GM12878 (cell line): ENCODE results near the gene MEIOC. TPM values are rescaled to one million over a fixed set of nuclear protein-coding genes. Genes with fewer than 3 reads are reported as not detected.

Source experiments
- ATAC-seq: fragments of 200-7000 bp; cut with Tn5 transposase; 3 replicates; pipeline ENCODE4 v1.9.1; 2020; ENCODE audit warnings: mild to moderate bottlenecking, moderate library complexity
- BruUV-seq: library from RNA; stranded (reverse); fragments of 400-500 nt; replicated peaks from 2 replicates; lab custom pipeline; 2021; lab: Mats Ljungman, UMichigan
- CTCF ChIA-PET: fragments of 300-600 bp; sonication (Branson Sonifier 250); formaldehyde crosslinking; extraction: SDS; loops from one replicate; lab custom pipeline; 2021; ENCODE audit warnings: inconsistent platforms; lab: Yijun Ruan, JAX
- POLR2A ChIA-PET: fragments of 350-600 bp; formaldehyde crosslinking; extraction: SDS; loops from one replicate; lab custom pipeline; 2021; ENCODE audit warnings: inconsistent platforms; lab: Charles Lee
- RAD21 ChIA-PET: fragments of 300-600 bp; sonication (Branson Sonifier 250); formaldehyde crosslinking; loops from one replicate; lab custom pipeline; 2023; ENCODE audit warnings: antibody characterized with exemption; ENCODE audit not compliant: unreplicated experiment; lab: Charles Lee
- SMC1A ChIA-PET: fragments of 300-600 bp; sonication (Branson Sonifier 250); formaldehyde crosslinking; loops from one replicate; lab custom pipeline; 2023; ENCODE audit not compliant: unreplicated experiment, uncharacterized antibody; lab: Charles Lee
- DNase-seq: peaks from one replicate; pipeline ENCODE4 v3.0.0-alpha.2; 2011; ENCODE audit warnings: low read depth, low spot score
- FAIRE-seq: peaks from 3 replicates; lab custom pipeline; 2011; peaks lifted over from hg19 to GRCh38; lab: Jason Lieb, UNC
- H2AFZ ChIP-seq: 2 replicates; pipeline ENCODE4 v1.6.0; 2011; ENCODE audit warnings: low read depth, low read length, control low read depth; ENCODE audit not compliant: control insufficient read depth
- H3K27ac ChIP-seq: 2 replicates; pipeline ENCODE4 v1.5.1; 2011; ENCODE audit warnings: control low read depth; ENCODE audit not compliant: control insufficient read depth, insufficient read depth
- H3K27me3 ChIP-seq, 2 experiments: replicated peaks in 1 of 2; 2 replicates each; pipeline versions ENCODE4 v1.6.0 to v1.6.1; 2011; ENCODE audit warnings: low read length in 1 of 2; ENCODE audit not compliant: control insufficient read depth in 2 of 2, insufficient read depth in 2 of 2
- H3K36me3 ChIP-seq, 2 experiments: 2 replicates each; pipeline ENCODE4 v1.5.1; 2011; ENCODE audit warnings: low read length in 1 of 2; ENCODE audit not compliant: control insufficient read depth in 2 of 2, insufficient read depth in 2 of 2
- H3K4me1 ChIP-seq: 2 replicates; pipeline ENCODE4 v1.6.1; 2011; ENCODE audit warnings: mild to moderate bottlenecking, low read length, moderate library complexity, mixed read lengths; ENCODE audit not compliant: control insufficient read depth, insufficient read depth
- H3K4me2 ChIP-seq: 2 replicates; pipeline ENCODE4 v1.6.0; 2011; ENCODE audit warnings: control low read depth; ENCODE audit not compliant: control insufficient read depth, insufficient read depth
- H3K4me3 ChIP-seq: fragments of 200-600 bp; sonication (generic); 2 replicates; pipeline ENCODE4 v1.5.1; 2016
- H3K79me2 ChIP-seq: 2 replicates; pipeline ENCODE4 v1.6.0; 2011; ENCODE audit warnings: low read length; ENCODE audit not compliant: control insufficient read depth, insufficient read depth
- H3K9ac ChIP-seq: 2 replicates; pipeline ENCODE4 v1.8.0; 2011; ENCODE audit warnings: low read length, control low read depth, mixed read lengths; ENCODE audit not compliant: control insufficient read depth, insufficient read depth
- H3K9me3 ChIP-seq: replicated peaks from 3 replicates; pipeline ENCODE4 v1.5.1; 2011; ENCODE audit warnings: mild to moderate bottlenecking, low read length; ENCODE audit not compliant: control insufficient read depth, insufficient read depth
- H4K20me1 ChIP-seq: 2 replicates; pipeline ENCODE4 v1.6.0; 2011; ENCODE audit not compliant: control insufficient read depth, insufficient read depth
- CBX3 ChIP-seq: fragments of 200-600 bp; sonication (generic); IDR thresholded peaks from 2 replicates; pipeline ENCODE4 v1.6.1; 2016; ENCODE audit warnings: low read depth, borderline replicate concordance
- CEBPB ChIP-seq, 2 experiments: fragments of 150-350 bp in 1 of 2; IDR thresholded peaks; 2 replicates each; pipeline ENCODE4 v1.6.1; 2012 to 2014; ENCODE audit warnings: low read depth in 2 of 2, low read length in 2 of 2, borderline replicate concordance in 1 of 2, inconsistent platforms in 1 of 2
- CTCF ChIP-seq, 3 experiments: IDR thresholded peaks in 2 of 3; conservative IDR thresholded peaks in 1 of 3; 2 replicates each; pipeline ENCODE4 v1.5.1; 2011; ENCODE audit warnings: low read depth in 3 of 3, low read length in 3 of 3, mild to moderate bottlenecking in 3 of 3, control low read depth in 2 of 3, moderate library complexity in 2 of 3, inconsistent platforms in 1 of 3, mixed read lengths in 1 of 3; ENCODE audit not compliant: control insufficient read depth in 2 of 3, insufficient read depth in 1 of 3; ENCODE audit errors: extremely low read depth in 1 of 3
- EP300 ChIP-seq, 2 experiments: fragments of 150-350 bp in 1 of 2; IDR thresholded peaks; 2 replicates each; pipeline ENCODE4 v1.6.1; 2011 to 2012; ENCODE audit warnings: low read depth in 2 of 2, low read length in 2 of 2, borderline replicate concordance in 1 of 2, improper control_type of control experiment in 1 of 2, inconsistent platforms in 1 of 2; ENCODE audit not compliant: control insufficient read depth in 1 of 2
- IKZF2 ChIP-seq, 2 experiments: fragments of 450-650 bp; IDR thresholded peaks; 2 replicates each; pipeline ENCODE4 v1.6.1; 2017; ENCODE audit warnings: mild to moderate bottlenecking in 2 of 2, moderate library complexity in 2 of 2
- LARP7 ChIP-seq: fragments of 450-650 bp; IDR thresholded peaks from 2 replicates; pipeline ENCODE4 v1.6.1; 2017; ENCODE audit warnings: mild to moderate bottlenecking
- MTA2 ChIP-seq: fragments of 450-650 bp; IDR thresholded peaks from 2 replicates; pipeline ENCODE4 v1.6.1; 2016; ENCODE audit warnings: low read depth, mild to moderate bottlenecking, moderate library complexity
- MTA3 ChIP-seq: IDR thresholded peaks from 2 replicates; pipeline ENCODE4 v1.6.1; 2012; ENCODE audit warnings: low read length, inconsistent platforms, borderline replicate concordance
- PAX5 ChIP-seq: IDR thresholded peaks from 2 replicates; pipeline ENCODE4 v1.6.1; 2011; ENCODE audit warnings: low read depth, low read length, borderline replicate concordance
- STAT1 ChIP-seq: fragments of 450-650 bp; conservative IDR thresholded peaks from 2 replicates; pipeline ENCODE4 v1.6.1; 2014; ENCODE audit warnings: antibody characterized with exemption, mild to moderate bottlenecking
- TAF1 ChIP-seq: IDR thresholded peaks from 2 replicates; pipeline ENCODE4 v1.6.1; 2011; ENCODE audit warnings: mild to moderate bottlenecking, low read depth, low read length, borderline replicate concordance
- TCF7 ChIP-seq: IDR thresholded peaks from 2 replicates; pipeline ENCODE4 v1.6.1; 2014; ENCODE audit warnings: antibody characterized with exemption, borderline replicate concordance
- ZBED1 ChIP-seq: IDR thresholded peaks from 2 replicates; pipeline ENCODE4 v1.6.1; 2016; ENCODE audit warnings: borderline replicate concordance
- WGBS: methylation state at CpG from one replicate; pipeline ENCODE4 v1.1.6; 2016; ENCODE audit warnings: low lambda C conversion rate; ENCODE audit not compliant: insufficient replicate concordance, insufficient coverage; ENCODE audit errors: missing lambda C conversion rate; 5-methylcytosine and 5-hydroxymethylcytosine counted together
- in situ Hi-C: fragments of 300-500 bp; cut with MboI; formaldehyde crosslinking; loops from 9 replicates; pipeline ENCODE4 v1.14.3; 2018; ENCODE audit warnings: mixed read lengths
- intact Hi-C: fragments of 100-400 bp; cut with micrococcal nuclease; formaldehyde crosslinking; loops from one replicate; pipeline ENCODE4 v1.14.2; 2022; ENCODE audit not compliant: unreplicated experiment
- polyA plus RNA-seq, 11 experiments: library from polyadenylated mRNA; depleted of rRNA in 4 of 11; unstranded in 6 of 11; stranded (reverse) in 5 of 11; fragments of >200 nt; fragmentation: Nextera tagmentation in 4 of 11; fragmentation: Illumina TruSeq in 1 of 11; extraction: Ambion mirVana in 4 of 11; extraction: Trizol in 1 of 11; gene quantifications; 1 replicate in 1 of 11; 2 replicates in 10 of 11; pipeline versions ENCODE4 v1.2.1 to v1.2.3, GENCODE V29; 2011 to 2016; ENCODE audit warnings: inconsistent platforms in 2 of 11, missing spikeins in 2 of 11, low read depth in 1 of 11
- total RNA-seq, 4 experiments: library from RNA; depleted of rRNA in 3 of 4; stranded (reverse); fragments of >200 nt in 3 of 4; fragmentation: Illumina TruSeq in 1 of 4; extraction: Trizol in 1 of 4; gene quantifications; 2 replicates each; pipeline versions ENCODE4 v1.2.1 to v1.2.3, GENCODE V29; 2013 to 2021

MEIOC gene
- total and polyA plus RNA-seq, 10 of the 15 experiments (the other 5 are each of a cell fraction or from before 2014, with no cell fraction given): 0.01 to 0.48 (median 0.12) TPM; not detected in 4

- TF ChIP-seq EP300 (IDR thresholded peaks at IDR 0.05; ENCODE audit: borderline replicate concordance in 1 of 2, control insufficient read depth in 1 of 2, low read depth in 2 of 2, low read length in 2 of 2): no peak
- TF ChIP-seq IKZF2 (IDR thresholded peaks at IDR 0.05): no peak
- TF ChIP-seq LARP7: no peak
- TF ChIP-seq TCF7: no peak
- no peak for TF ChIP-seq ZBED1
- TF ChIP-seq STAT1: no peak
- TF ChIP-seq CEBPB (IDR thresholded peaks at IDR 0.05; ENCODE audit: borderline replicate concordance in 1 of 2, low read depth in 2 of 2, low read length in 2 of 2): no peak
Measured at GRCh38 chr17:44629314-44629713, 27.0 kb upstream of the MEIOC start (continued).

GRCh38 chr17:44630703-44631102, 25.6 kb upstream of the MEIOC start:
- H3K79me2 ChIP-seq: no peaks in the 10 kb centered on the region
- ChIA-PET POLR2A (interaction anchor here (1.6 kb wide), 1 partner anchor 11 kb away, joined by 4 read pairs; no protein-coding TSS in a partner anchor), RAD21 (no interaction called here), CTCF (interaction anchor here (0.6 to 0.8 kb wide), 3 partner anchors 101 to 589 kb away, joined by 3 to 4 read pairs (median 4); no protein-coding TSS in a partner anchor), SMC1A (interaction anchor here (1.6 kb wide), 1 partner anchor 97 kb away, joined by 9 read pairs; no protein-coding TSS in a partner anchor)
- no peak overlapping the region for H3K4me2 ChIP-seq
- no peak overlapping the region for H3K27ac ChIP-seq
- H3K36me3 ChIP-seq: no peaks in the 10 kb centered on the region
- H4K20me1 ChIP-seq: no peaks in the 10 kb centered on the region
- TF ChIP-seq MTA2: no peak
- no peak for TF ChIP-seq PAX5
- TF ChIP-seq CTCF (IDR thresholded peaks at IDR 0.05 in 2 of 3, conservative IDR thresholded peaks at IDR 0.05 in 1 of 3; ENCODE audit: control insufficient read depth in 2 of 3, extremely low read depth in 1 of 3, insufficient read depth in 1 of 3, low read depth in 3 of 3, low read length in 3 of 3): no peak
- no peak for TF ChIP-seq MTA3
- TF ChIP-seq LARP7: no peak
- TF ChIP-seq CBX3: no peak
- no peak for TF ChIP-seq TAF1
- in situ Hi-C loops (no loop called here), intact Hi-C loops (no loop called here)
- DNase-seq (no peak), FAIRE-seq (no peak), ATAC-seq (no peak)
- H3K4me1 ChIP-seq: peaks cover 9% of the 10 kb centered on the region
- no TSS peak for BruUV-seq
- no peaks in the 10 kb centered on the region for H3K27me3 ChIP-seq
- H3K9me3 ChIP-seq: no peaks in the 10 kb centered on the region; the same call in 2 of the 3 replicates
- no peak overlapping the region for H2AFZ ChIP-seq
- WGBS: 84% methylated on average over 4 of the region's 4 CpGs
- H3K9ac ChIP-seq: no peak overlapping the region
- no peak overlapping the region for H3K4me3 ChIP-seq
